HG03097 (cell line): Measurements from ENCODE around the gene DLG1.

ENCODE experiments used
- ATAC-seq: cut with Tn5 transposase; IDR thresholded peaks from one replicate; pipeline ENCODE4 v1.9.1; 2021; ENCODE audit not compliant: unreplicated experiment, low FRiP score

DLG1 gene

GRCh38 chr3:197320582-197320981, 22.2 kb upstream of the DLG1 start:
- no peak for ATAC-seq

- ATAC-seq, result no peak
These were observed 19.0 kb upstream of the DLG1 start for GRCh38 chr3:197317250-197317963.

GRCh38 chr3:197312431-197312830, 14.0 kb upstream of the DLG1 start:
- ATAC-seq, result no peak

GRCh38 chr3:197311591-197311990, 13.2 kb upstream of the DLG1 start:
- no peak for ATAC-seq

GRCh38 chr3:197309528-197310361, 11.3 kb upstream of the DLG1 start:
- ATAC-seq, result no peak

- no peak for ATAC-seq
These were observed 10.2 kb upstream of the DLG1 start for GRCh38 chr3:197308591-197308990.

GRCh38 chr3:197306374-197307086, 8.1 kb upstream of the DLG1 start:
- ATAC-seq, result no peak

- ATAC-seq, result peak; percentile 66
These were observed 7.4 kb upstream of the DLG1 start for GRCh38 chr3:197305854-197306253.

- no peak for ATAC-seq
These were observed 5.0 kb upstream of the DLG1 start for GRCh38 chr3:197303452-197303851.

GRCh38 chr3:197302696-197303341, 4.4 kb upstream of the DLG1 start:
- no peak for ATAC-seq

- no peak for ATAC-seq
These were observed 3.6 kb upstream of the DLG1 start for GRCh38 chr3:197302033-197302432.

GRCh38 chr3:197300361-197300760, 1.9 kb upstream of the DLG1 start:
- no peak for ATAC-seq

GRCh38 chr3:197298945-197299854, 788 bp upstream of the DLG1 start:
- no peak for ATAC-seq

- peak; percentile 60 for ATAC-seq
These were observed 704 bp downstream of the DLG1 start for GRCh38 chr3:197297476-197298340.

- no peak for ATAC-seq
These were observed 1.4 kb downstream of the DLG1 start for GRCh38 chr3:197297002-197297401.

GRCh38 chr3:197296545-197296944, 1.9 kb downstream of the DLG1 start:
- ATAC-seq, result no peak

- ATAC-seq, result no peak
These were observed 2.5 kb downstream of the DLG1 start for GRCh38 chr3:197295871-197296270.

GRCh38 chr3:197293605-197294237, 4.7 kb downstream of the DLG1 start:
- ATAC-seq, result no peak
